Left kidney (tissue), 2 donors: ENCODE results near the gene ATP2B2. TPM values are rescaled to one million over a fixed set of nuclear protein-coding genes. Genes with fewer than 3 reads are reported as not detected.

Experiments used
- DNase-seq: peaks from one replicate; pipeline ENCODE4 v3.0.0-alpha.2; 2013
- polyA plus RNA-seq: library from polyadenylated mRNA; unstranded; fragments of 120-200 nt; gene quantifications from one replicate; pipeline ENCODE4 v1.2.1, GENCODE V29; 2013; ENCODE audit not compliant: insufficient read length

Gene ATP2B2
- polyA plus RNA-seq, 1 donor = 1.1 TPM

DNA sequence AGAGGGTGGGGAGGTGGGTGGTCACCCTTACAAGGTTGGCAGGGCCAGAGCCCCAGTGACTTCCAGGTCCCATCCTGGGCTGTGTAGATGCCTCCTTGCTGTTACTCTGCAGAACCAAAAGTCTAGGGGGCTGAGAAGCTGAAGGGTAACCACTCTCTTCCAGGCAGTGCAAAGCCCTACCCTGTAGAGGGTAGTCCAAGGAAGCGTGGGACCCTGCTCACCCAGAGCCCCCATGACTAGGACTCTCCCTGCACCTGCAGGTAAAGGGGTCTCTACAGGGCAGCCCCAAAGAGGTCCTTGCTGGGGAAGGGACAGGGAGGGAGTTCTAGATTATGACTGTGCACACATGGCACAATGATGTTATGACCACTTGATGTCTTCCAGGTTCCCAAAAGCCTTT is 226.9 kb downstream of the ATP2B2 start:
- DNase-seq = no peak

- DNase-seq = no peak
These were observed 228.2 kb downstream of the ATP2B2 start for GRCh38 chr3:10277115-10277625.

- DNase-seq = no peak
These were observed 230.8 kb downstream of the ATP2B2 start for GRCh38 chr3:10274601-10275000.

Other genes with a start within 250 kb of the ATP2B2 start
- 2.7 TPM for gene GHRL, start 212.6 kb downstream of the ATP2B2 start, polyA plus RNA-seq
- 117 TPM for gene SEC13, start 184.5 kb downstream of the ATP2B2 start, polyA plus RNA-seq